ENCODE results near the gene ZMAT3.
"Not testable (repeated sequence)": the region's sequence is repeated elsewhere in the genome, so short reads cannot be mapped to it uniquely, and the experiment has no call there.

Gene ZMAT3, protein sequence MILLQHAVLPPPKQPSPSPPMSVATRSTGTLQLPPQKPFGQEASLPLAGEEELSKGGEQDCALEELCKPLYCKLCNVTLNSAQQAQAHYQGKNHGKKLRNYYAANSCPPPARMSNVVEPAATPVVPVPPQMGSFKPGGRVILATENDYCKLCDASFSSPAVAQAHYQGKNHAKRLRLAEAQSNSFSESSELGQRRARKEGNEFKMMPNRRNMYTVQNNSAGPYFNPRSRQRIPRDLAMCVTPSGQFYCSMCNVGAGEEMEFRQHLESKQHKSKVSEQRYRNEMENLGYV

DNA sequence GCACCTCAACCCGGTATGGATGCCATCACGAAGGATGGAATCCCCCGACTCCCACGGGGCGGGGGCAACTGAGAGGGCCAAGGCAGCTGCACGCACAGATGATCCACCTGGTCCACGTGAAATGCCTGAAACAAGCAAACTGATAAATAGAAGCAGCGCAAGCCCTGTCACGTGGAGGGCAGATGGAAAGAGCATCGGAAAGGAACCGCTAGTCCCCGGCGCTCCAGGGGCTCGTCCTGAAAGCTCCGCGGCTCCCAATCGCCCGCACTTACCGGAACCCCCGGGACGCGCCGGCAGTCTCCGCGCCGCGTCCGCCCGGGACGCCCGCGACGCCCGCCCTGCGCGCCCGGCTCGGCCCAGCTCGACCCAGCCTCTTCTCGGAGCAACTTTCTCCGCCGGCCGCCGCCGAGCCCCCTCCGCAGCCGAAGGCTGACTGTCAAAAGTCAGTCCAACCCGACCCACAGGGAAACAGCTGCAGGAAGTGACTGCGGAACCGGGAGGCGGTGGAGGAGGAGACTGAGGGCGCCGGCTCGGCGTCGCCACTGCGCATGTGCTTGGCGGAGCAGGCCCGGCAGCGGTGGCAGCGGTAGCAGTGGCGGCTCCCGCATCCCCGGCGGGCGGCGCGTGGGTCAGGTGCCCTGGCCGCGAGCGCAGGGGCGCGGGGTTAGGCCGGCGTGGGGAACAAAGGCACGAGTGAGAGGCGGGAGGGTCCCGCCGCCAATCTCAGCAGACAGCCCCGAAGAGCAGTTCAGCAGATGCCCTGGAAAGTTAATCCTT lies at the start of gene ZMAT3:
TSS of gene ZMAT3 (minus strand) at position 487 of the 777 bp plus-strand sequence. CDS start 4,057 bp downstream, outside the sequence.
- peak within 1 kb of the TSS; percentile 90 for H3K4me2 ChIP-seq
- no peaks in the 10 kb centered on the region for H3K79me2 ChIP-seq (ENCODE audit: insufficient read depth, low read depth)
- H2AFZ ChIP-seq (ENCODE audit: low read depth): peak within 1 kb of the TSS; percentile 94
- H3K36me3 ChIP-seq (ENCODE audit: insufficient read depth): no peaks in the 10 kb centered on the region
- H4K20me1 ChIP-seq (ENCODE audit: insufficient read depth): no peaks in the 10 kb centered on the region
- no peaks in the 10 kb centered on the region for H3K27me3 ChIP-seq (ENCODE audit: insufficient read depth, low read depth)
- TF ChIP-seq, protein P1, sequence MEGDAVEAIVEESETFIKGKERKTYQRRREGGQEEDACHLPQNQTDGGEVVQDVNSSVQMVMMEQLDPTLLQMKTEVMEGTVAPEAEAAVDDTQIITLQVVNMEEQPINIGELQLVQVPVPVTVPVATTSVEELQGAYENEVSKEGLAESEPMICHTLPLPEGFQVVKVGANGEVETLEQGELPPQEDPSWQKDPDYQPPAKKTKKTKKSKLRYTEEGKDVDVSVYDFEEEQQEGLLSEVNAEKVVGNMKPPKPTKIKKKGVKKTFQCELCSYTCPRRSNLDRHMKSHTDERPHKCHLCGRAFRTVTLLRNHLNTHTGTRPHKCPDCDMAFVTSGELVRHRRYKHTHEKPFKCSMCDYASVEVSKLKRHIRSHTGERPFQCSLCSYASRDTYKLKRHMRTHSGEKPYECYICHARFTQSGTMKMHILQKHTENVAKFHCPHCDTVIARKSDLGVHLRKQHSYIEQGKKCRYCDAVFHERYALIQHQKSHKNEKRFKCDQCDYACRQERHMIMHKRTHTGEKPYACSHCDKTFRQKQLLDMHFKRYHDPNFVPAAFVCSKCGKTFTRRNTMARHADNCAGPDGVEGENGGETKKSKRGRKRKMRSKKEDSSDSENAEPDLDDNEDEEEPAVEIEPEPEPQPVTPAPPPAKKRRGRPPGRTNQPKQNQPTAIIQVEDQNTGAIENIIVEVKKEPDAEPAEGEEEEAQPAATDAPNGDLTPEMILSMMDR (conservative IDR thresholded peaks at IDR 0.05; ENCODE audit: low read depth, low read length): no peak
- H3K9ac ChIP-seq: peak within 1 kb of the TSS; percentile 74
- peak within 1 kb of the TSS; percentile 93 for H3K4me3 ChIP-seq (IDR thresholded peaks at IDR 0.05; ENCODE audit: insufficient read depth, low read depth, low read length)
- peaks cover 16% of the 10 kb centered on the region for H3K4me1 ChIP-seq (ENCODE audit: low read depth, poor library complexity, severe bottlenecking)
- H3K27ac ChIP-seq: peak within 1 kb of the TSS; percentile 32

DNA sequence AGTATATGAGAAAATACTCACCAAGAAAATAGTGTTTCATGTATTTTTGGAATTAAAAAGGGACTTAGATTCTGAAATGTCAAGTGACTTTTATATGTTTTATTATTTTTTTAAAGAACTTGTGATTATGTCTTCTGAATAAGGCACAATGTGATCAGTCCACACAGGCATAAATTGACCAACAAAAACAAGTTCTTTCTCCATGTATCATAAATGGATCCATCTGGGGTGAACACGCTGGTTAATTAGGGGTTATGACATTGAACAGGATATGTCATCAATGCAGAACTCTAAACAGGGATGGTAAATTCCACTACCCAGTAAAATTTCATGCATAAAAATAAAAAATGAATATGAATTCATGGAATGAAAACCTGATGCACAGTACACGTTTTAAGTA lies 45.2 kb upstream of the ZMAT3 start:
- no peaks in the 10 kb centered on the region for H4K20me1 ChIP-seq (ENCODE audit: insufficient read depth)
- H3K27ac ChIP-seq: no peak overlapping the region
- H3K36me3 ChIP-seq (ENCODE audit: insufficient read depth): no peaks in the 10 kb centered on the region
- no peak overlapping the region for H3K4me2 ChIP-seq
- H3K79me2 ChIP-seq (ENCODE audit: insufficient read depth, low read depth): no peaks in the 10 kb centered on the region
- H2AFZ ChIP-seq (ENCODE audit: low read depth): no peak overlapping the region
- no peaks in the 10 kb centered on the region for H3K27me3 ChIP-seq (ENCODE audit: insufficient read depth, low read depth)
- no peak overlapping the region for H3K9ac ChIP-seq
- H3K4me3 ChIP-seq (IDR thresholded peaks at IDR 0.05; ENCODE audit: insufficient read depth, low read depth, low read length): no peak overlapping the region
- no peaks in the 10 kb centered on the region for H3K4me1 ChIP-seq (ENCODE audit: low read depth, poor library complexity, severe bottlenecking)
- TF ChIP-seq, protein P1 (conservative IDR thresholded peaks at IDR 0.05; ENCODE audit: low read depth, low read length): no peak

DNA sequence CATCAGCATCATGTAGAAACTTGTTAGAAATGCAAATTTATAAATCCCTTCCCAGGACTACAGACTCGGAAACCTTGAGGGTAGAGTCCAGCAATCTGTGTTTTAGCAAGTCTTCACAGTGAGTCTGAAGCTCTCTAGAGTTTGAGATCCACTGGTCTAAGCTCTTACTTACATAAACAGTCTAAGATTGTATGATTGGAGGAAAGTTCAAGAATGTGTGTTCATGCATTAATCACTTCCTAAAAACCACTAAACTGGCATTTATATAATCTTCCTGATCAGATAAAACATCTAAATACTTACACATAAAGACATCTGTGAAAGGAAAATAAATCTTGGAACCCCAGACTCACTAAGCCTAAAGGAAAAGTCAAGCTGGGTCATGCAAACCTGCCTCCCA lies 43.8 kb upstream of the ZMAT3 start:
- H3K27ac ChIP-seq; H3K27me3 ChIP-seq (ENCODE audit: insufficient read depth, low read depth); H3K36me3 ChIP-seq (ENCODE audit: insufficient read depth); H3K4me2 ChIP-seq; H3K9ac ChIP-seq; H4K20me1 ChIP-seq (ENCODE audit: insufficient read depth); H2AFZ ChIP-seq (ENCODE audit: low read depth); H3K4me1 ChIP-seq (ENCODE audit: low read depth, poor library complexity, severe bottlenecking); H3K79me2 ChIP-seq (ENCODE audit: insufficient read depth, low read depth); H3K4me3 ChIP-seq (IDR thresholded peaks at IDR 0.05; ENCODE audit: insufficient read depth, low read depth, low read length): not testable (repeated sequence)

DNA sequence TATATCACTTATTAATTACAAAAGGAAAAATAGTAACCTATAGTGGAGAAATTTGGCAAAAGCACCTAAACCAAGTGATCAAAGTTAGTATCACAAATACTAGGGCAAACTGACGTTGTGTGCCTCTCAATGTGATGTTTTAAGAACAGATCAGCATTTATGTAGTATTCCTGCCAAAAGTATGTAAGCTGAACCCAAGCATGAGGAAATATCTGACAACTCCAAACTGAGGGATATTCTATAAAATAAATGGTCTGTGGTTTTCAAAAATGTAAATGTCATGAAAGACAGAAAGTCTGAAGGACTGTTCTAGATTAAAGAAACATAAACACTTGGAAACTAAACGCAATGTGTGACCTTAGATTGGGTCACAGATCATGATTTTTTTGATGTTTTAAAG lies 42.3 kb upstream of the ZMAT3 start:
- Histone ChIP-seq H3K9ac (no peak overlapping the region), H3K36me3 (ENCODE audit: insufficient read depth) (no peaks in the 10 kb centered on the region), H4K20me1 (ENCODE audit: insufficient read depth) (no peaks in the 10 kb centered on the region), H3K4me2 (no peak overlapping the region), H3K4me1 (ENCODE audit: low read depth, poor library complexity, severe bottlenecking) (no peaks in the 10 kb centered on the region), H3K4me3 (IDR thresholded peaks at IDR 0.05; ENCODE audit: insufficient read depth, low read depth, low read length) (no peak overlapping the region), H3K27ac (no peak overlapping the region), H3K79me2 (ENCODE audit: insufficient read depth, low read depth) (no peaks in the 10 kb centered on the region), H3K27me3 (ENCODE audit: insufficient read depth, low read depth) (no peaks in the 10 kb centered on the region), H2AFZ (ENCODE audit: low read depth) (no peak overlapping the region)
- TF ChIP-seq, protein P1 (conservative IDR thresholded peaks at IDR 0.05; ENCODE audit: low read depth, low read length): no peak

DNA sequence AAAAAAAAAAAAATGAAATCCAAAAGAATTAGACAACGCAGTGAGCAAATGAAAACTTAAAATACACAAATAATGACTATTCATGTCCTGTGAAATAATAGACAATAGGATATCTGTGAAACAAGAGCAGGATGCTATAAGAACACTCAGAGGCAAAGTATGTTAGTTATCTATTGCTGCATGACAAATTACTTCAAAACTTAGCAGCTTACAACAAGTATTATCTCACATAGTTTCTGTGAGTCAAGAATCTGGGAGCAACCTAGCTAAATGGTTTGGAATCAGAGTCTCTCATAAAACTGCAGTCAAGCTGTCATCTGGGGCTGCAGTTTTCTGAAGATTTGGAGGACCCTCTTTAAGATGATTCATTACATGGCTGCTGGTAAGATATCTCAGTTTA lies 36.5 kb upstream of the ZMAT3 start:
- TF ChIP-seq, protein P1 (conservative IDR thresholded peaks at IDR 0.05; ENCODE audit: low read depth, low read length): no peak
- no peak overlapping the region for H2AFZ ChIP-seq (ENCODE audit: low read depth)
- no peaks in the 10 kb centered on the region for H4K20me1 ChIP-seq (ENCODE audit: insufficient read depth)
- H3K4me2 ChIP-seq: no peak overlapping the region
- no peaks in the 10 kb centered on the region for H3K27me3 ChIP-seq (ENCODE audit: insufficient read depth, low read depth)
- H3K4me3 ChIP-seq (IDR thresholded peaks at IDR 0.05; ENCODE audit: insufficient read depth, low read depth, low read length): no peak overlapping the region
- H3K9ac ChIP-seq: no peak overlapping the region
- H3K4me1 ChIP-seq (ENCODE audit: low read depth, poor library complexity, severe bottlenecking): no peaks in the 10 kb centered on the region
- no peak overlapping the region for H3K27ac ChIP-seq
- no peaks in the 10 kb centered on the region for H3K79me2 ChIP-seq (ENCODE audit: insufficient read depth, low read depth)
- no peaks in the 10 kb centered on the region for H3K36me3 ChIP-seq (ENCODE audit: insufficient read depth)
